Right lobe of liver (tissue), 4 donors: Measurements from ENCODE around the gene CARD19.

Source experiments
- POLR2A ChIP-seq: fragments of 450-650 bp; IDR thresholded peaks from one replicate; pipeline ENCODE4 v1.6.1; 2017; ENCODE audit warnings: antibody characterized with exemption, mild to moderate bottlenecking
- TF ChIP-seq, protein P1 (sequence below), 4 donors: fragments of 200-600 bp in 3 of 4; fragments of 450-650 bp in 1 of 4; IDR thresholded peaks; one replicate each; pipeline versions ENCODE4 v1.5.1 to v1.8.0; 2016 to 2022; ENCODE audit warnings: antibody characterized with exemption in 4 of 4, mild to moderate bottlenecking in 2 of 4
- donor health status: DM: no; HTN: no; CAD: no.
- donor health status: DM: no; HTN: no; CAD: no.
- donor health status: DM: no; HTN: yes; CAD: no.

DNA sequence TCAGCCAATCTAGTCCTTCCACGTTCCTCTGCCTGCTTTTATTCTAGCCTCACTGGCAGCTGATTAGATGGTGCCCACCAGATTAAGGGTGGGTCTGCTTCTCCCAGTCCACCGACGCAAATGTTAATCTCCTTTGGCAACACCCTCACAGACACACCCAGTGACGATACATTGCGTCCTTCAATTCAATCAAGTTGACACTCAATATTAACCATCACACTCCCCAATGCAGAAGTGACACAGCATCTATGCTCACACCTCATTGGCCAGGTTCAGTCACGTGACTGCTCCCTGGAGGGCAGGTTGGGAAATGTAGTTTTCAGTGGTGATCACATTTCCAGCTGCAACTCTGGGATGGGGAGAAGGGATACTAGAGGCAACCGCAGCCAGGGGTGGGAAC, 24.6 kb upstream of the CARD19 start:
- TF ChIP-seq POLR2A, result no peak
- TF ChIP-seq, protein P1, sequence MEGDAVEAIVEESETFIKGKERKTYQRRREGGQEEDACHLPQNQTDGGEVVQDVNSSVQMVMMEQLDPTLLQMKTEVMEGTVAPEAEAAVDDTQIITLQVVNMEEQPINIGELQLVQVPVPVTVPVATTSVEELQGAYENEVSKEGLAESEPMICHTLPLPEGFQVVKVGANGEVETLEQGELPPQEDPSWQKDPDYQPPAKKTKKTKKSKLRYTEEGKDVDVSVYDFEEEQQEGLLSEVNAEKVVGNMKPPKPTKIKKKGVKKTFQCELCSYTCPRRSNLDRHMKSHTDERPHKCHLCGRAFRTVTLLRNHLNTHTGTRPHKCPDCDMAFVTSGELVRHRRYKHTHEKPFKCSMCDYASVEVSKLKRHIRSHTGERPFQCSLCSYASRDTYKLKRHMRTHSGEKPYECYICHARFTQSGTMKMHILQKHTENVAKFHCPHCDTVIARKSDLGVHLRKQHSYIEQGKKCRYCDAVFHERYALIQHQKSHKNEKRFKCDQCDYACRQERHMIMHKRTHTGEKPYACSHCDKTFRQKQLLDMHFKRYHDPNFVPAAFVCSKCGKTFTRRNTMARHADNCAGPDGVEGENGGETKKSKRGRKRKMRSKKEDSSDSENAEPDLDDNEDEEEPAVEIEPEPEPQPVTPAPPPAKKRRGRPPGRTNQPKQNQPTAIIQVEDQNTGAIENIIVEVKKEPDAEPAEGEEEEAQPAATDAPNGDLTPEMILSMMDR (IDR thresholded peaks at IDR 0.05), result no peak
